Measurements from ENCODE around the gene CAPN3. TPM values are rescaled to one million over a fixed set of nuclear protein-coding genes. Genes with fewer than 3 reads are reported as not detected.

Gene CAPN3
- total RNA-seq, 1 donor from 2014 or later, result 12.3 TPM

GRCh38 chr15:42421376-42421775 lies 62.1 kb downstream of the CAPN3 start:
- TF ChIP-seq, protein P1, sequence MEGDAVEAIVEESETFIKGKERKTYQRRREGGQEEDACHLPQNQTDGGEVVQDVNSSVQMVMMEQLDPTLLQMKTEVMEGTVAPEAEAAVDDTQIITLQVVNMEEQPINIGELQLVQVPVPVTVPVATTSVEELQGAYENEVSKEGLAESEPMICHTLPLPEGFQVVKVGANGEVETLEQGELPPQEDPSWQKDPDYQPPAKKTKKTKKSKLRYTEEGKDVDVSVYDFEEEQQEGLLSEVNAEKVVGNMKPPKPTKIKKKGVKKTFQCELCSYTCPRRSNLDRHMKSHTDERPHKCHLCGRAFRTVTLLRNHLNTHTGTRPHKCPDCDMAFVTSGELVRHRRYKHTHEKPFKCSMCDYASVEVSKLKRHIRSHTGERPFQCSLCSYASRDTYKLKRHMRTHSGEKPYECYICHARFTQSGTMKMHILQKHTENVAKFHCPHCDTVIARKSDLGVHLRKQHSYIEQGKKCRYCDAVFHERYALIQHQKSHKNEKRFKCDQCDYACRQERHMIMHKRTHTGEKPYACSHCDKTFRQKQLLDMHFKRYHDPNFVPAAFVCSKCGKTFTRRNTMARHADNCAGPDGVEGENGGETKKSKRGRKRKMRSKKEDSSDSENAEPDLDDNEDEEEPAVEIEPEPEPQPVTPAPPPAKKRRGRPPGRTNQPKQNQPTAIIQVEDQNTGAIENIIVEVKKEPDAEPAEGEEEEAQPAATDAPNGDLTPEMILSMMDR (conservative IDR thresholded peaks at IDR 0.05), result no peak
- Mint-ChIP-seq H3K27me3 (no peaks in the 10 kb centered on the region), H3K9me3 (no peaks in the 10 kb centered on the region), H3K27ac (no peak overlapping the region), H3K4me1 (ENCODE audit: unreplicated experiment) (no peaks in the 10 kb centered on the region), H3K36me3 (peaks cover 36% of the 10 kb centered on the region), H3K4me3 (no peak overlapping the region)
- no peak for DNase-seq (ENCODE audit: extremely low spot score, unreplicated experiment)

- Mint-ChIP-seq H3K27ac (no peak overlapping the region), H3K4me1 (ENCODE audit: unreplicated experiment) (no peaks in the 10 kb centered on the region), H3K9me3 (no peaks in the 10 kb centered on the region), H3K4me3 (no peak overlapping the region), H3K36me3 (peaks cover 31% of the 10 kb centered on the region), H3K27me3 (no peaks in the 10 kb centered on the region)
- no peak for DNase-seq (ENCODE audit: extremely low spot score, unreplicated experiment)
- TF ChIP-seq, protein P1 (conservative IDR thresholded peaks at IDR 0.05), result no peak
Observed at GRCh38 chr15:42427429-42428223, 68.3 kb downstream of the CAPN3 start.

- Mint-ChIP-seq H3K4me1 (ENCODE audit: unreplicated experiment) (no peaks in the 10 kb centered on the region), H3K9me3 (no peaks in the 10 kb centered on the region), H3K27me3 (no peaks in the 10 kb centered on the region), H3K36me3 (peaks cover 39% of the 10 kb centered on the region), H3K27ac (no peak overlapping the region), H3K4me3 (no peak overlapping the region)
- no peak for DNase-seq (ENCODE audit: extremely low spot score, unreplicated experiment)
- TF ChIP-seq, protein P1 (conservative IDR thresholded peaks at IDR 0.05), result no peak
Observed at GRCh38 chr15:42444415-42445063, 85.2 kb downstream of the CAPN3 start.

GRCh38 chr15:42445551-42445950 lies 86.2 kb downstream of the CAPN3 start:
- Mint-ChIP-seq H3K27ac (no peak overlapping the region), H3K27me3 (no peaks in the 10 kb centered on the region), H3K36me3 (peaks cover 42% of the 10 kb centered on the region), H3K9me3 (no peaks in the 10 kb centered on the region), H3K4me3 (no peak overlapping the region), H3K4me1 (ENCODE audit: unreplicated experiment) (no peaks in the 10 kb centered on the region)
- DNase-seq (ENCODE audit: extremely low spot score, unreplicated experiment), result no peak
- TF ChIP-seq, protein P1 (conservative IDR thresholded peaks at IDR 0.05), result no peak

- DNase-seq (ENCODE audit: extremely low spot score, unreplicated experiment), result no peak
- no peaks in the 10 kb centered on the region for H3K9me3 Mint-ChIP-seq
- H3K27ac Mint-ChIP-seq, result no peak overlapping the region
- H3K4me3 Mint-ChIP-seq, result no peak overlapping the region
- no peaks in the 10 kb centered on the region for H3K27me3 Mint-ChIP-seq
- no peaks in the 10 kb centered on the region for H3K4me1 Mint-ChIP-seq (ENCODE audit: unreplicated experiment)
- TF ChIP-seq, protein P1 (conservative IDR thresholded peaks at IDR 0.05), result no peak
- peaks cover 49% of the 10 kb centered on the region for H3K36me3 Mint-ChIP-seq
Observed at GRCh38 chr15:42447599-42447998, 88.3 kb downstream of the CAPN3 start.
